ENCODE results near the gene DARS2. TPM values are rescaled to one million over a fixed set of nuclear protein-coding genes. Genes with fewer than 3 reads are reported as not detected.
"Not testable (repeated sequence)": the region's sequence is repeated elsewhere in the genome, so short reads cannot be mapped to it uniquely, and the experiment has no call there.

Gene DARS2
- total and polyA plus RNA-seq, 4 donors, result 6.6 to 16.1 (median 13.1) TPM

- Histone ChIP-seq H3K9me3 (ENCODE audit: control insufficient read depth in 4 of 4, insufficient read depth in 3 of 4, low read length in 3 of 4) (peaks cover 0 to 3% (median 0%) of the 10 kb centered on the region in 4 donors), H3K27ac (ENCODE audit: low read depth in 1 of 2, low read length in 1 of 2) (no peak overlapping the region), H3K36me3 (ENCODE audit: control insufficient read depth in 4 of 4, insufficient read depth in 4 of 4, low read length in 4 of 4) (peaks cover 22 to 42% (median 33%) of the 10 kb centered on the region in 4 donors), H3K9ac (ENCODE audit: insufficient read depth in 1 of 2, low read length in 2 of 2) (no peak overlapping the region), H3K4me3 (no peak overlapping the region), H3K4me1 (ENCODE audit: control insufficient read depth in 5 of 5, insufficient read depth in 5 of 5, low read length in 5 of 5) (no peaks in the 10 kb centered on the region), H3K27me3 (ENCODE audit: control insufficient read depth in 3 of 3, insufficient read depth in 3 of 3, low read length in 2 of 3) (no peaks in the 10 kb centered on the region)
- no peak for DNase-seq
- ATAC-seq (ENCODE audit: insufficient read depth, low FRiP score), result no peak
- 97 to 99% methylated on average over 4 of the region's 4 CpGs for WGBS, 2 donors
- no peak for TF ChIP-seq CTCF (IDR thresholded peaks at IDR 0.05; ENCODE audit: control extremely low read depth, extremely low read depth)
Measured at GRCh38 chr1:173779936-173780335, 44.5 kb upstream of the DARS2 start.

GRCh38 chr1:173784997-173785396, 39.5 kb upstream of the DARS2 start:
- no peaks in the 10 kb centered on the region for H3K27me3 ChIP-seq (ENCODE audit: control insufficient read depth in 3 of 3, insufficient read depth in 3 of 3, low read length in 2 of 3)
- H3K4me1 ChIP-seq (ENCODE audit: control insufficient read depth in 5 of 5, insufficient read depth in 5 of 5, low read length in 5 of 5), result no peaks in the 10 kb centered on the region
- WGBS, 2 donors, result 95 to 98% methylated on average over 7 of the region's 7 CpGs
- H3K36me3 ChIP-seq (ENCODE audit: control insufficient read depth in 4 of 4, insufficient read depth in 4 of 4, low read length in 4 of 4), result peaks cover 11 to 30% (median 15%) of the 10 kb centered on the region in 4 donors
- H3K4me3 ChIP-seq, result no peak overlapping the region
- H3K9ac ChIP-seq (ENCODE audit: insufficient read depth in 1 of 2, low read length in 2 of 2), result no peak overlapping the region
- H3K27ac ChIP-seq (ENCODE audit: low read depth in 1 of 2, low read length in 1 of 2), result no peak overlapping the region
- DNase-seq, result no peak
- no peak for TF ChIP-seq CTCF (IDR thresholded peaks at IDR 0.05; ENCODE audit: control extremely low read depth, extremely low read depth)
- no peak for ATAC-seq (ENCODE audit: insufficient read depth, low FRiP score)
- no peaks in the 10 kb centered on the region for H3K9me3 ChIP-seq (ENCODE audit: control insufficient read depth in 4 of 4, insufficient read depth in 3 of 4, low read length in 3 of 4)

GRCh38 chr1:173789841-173790240, 34.6 kb upstream of the DARS2 start:
- no peaks in the 10 kb centered on the region for H3K4me1 ChIP-seq (ENCODE audit: control insufficient read depth in 5 of 5, insufficient read depth in 5 of 5, low read length in 5 of 5)
- H3K9ac ChIP-seq (ENCODE audit: insufficient read depth in 1 of 2, low read length in 2 of 2), result no peak overlapping the region
- DNase-seq (no peak), ATAC-seq (ENCODE audit: insufficient read depth, low FRiP score) (no peak)
- peaks cover under 1 to 11% (median 3%) of the 10 kb centered on the region in 4 donors for H3K36me3 ChIP-seq (ENCODE audit: control insufficient read depth in 4 of 4, insufficient read depth in 4 of 4, low read length in 4 of 4)
- H3K27ac ChIP-seq (ENCODE audit: low read depth in 1 of 2, low read length in 1 of 2), result no peak overlapping the region
- no peak overlapping the region for H3K4me3 ChIP-seq
- peaks cover 0 to 3% (median 0%) of the 10 kb centered on the region in 4 donors for H3K9me3 ChIP-seq (ENCODE audit: control insufficient read depth in 4 of 4, insufficient read depth in 3 of 4, low read length in 3 of 4)
- no peak for TF ChIP-seq CTCF (IDR thresholded peaks at IDR 0.05; ENCODE audit: control extremely low read depth, extremely low read depth)
- 95 to 97% methylated on average over 2 of the region's 2 CpGs for WGBS, 2 donors
- H3K27me3 ChIP-seq (ENCODE audit: control insufficient read depth in 3 of 3, insufficient read depth in 3 of 3, low read length in 2 of 3), result no peaks in the 10 kb centered on the region

GRCh38 chr1:173798078-173798477, 26.4 kb upstream of the DARS2 start:
- H3K9me3 ChIP-seq (ENCODE audit: control insufficient read depth in 4 of 4, insufficient read depth in 3 of 4, low read length in 3 of 4), result no peaks in the 10 kb centered on the region
- H3K27me3 ChIP-seq (ENCODE audit: control insufficient read depth in 3 of 3, insufficient read depth in 3 of 3, low read length in 2 of 3), result no peaks in the 10 kb centered on the region
- no peak overlapping the region for H3K9ac ChIP-seq (ENCODE audit: insufficient read depth in 1 of 2, low read length in 2 of 2)
- ATAC-seq (ENCODE audit: insufficient read depth, low FRiP score) (no peak), DNase-seq (no peak)
- H3K4me1 ChIP-seq (ENCODE audit: control insufficient read depth in 5 of 5, insufficient read depth in 5 of 5, low read length in 5 of 5), result no peaks in the 10 kb centered on the region
- H3K27ac ChIP-seq (ENCODE audit: low read depth in 1 of 2, low read length in 1 of 2), result no peak overlapping the region
- H3K4me3 ChIP-seq, result no peak overlapping the region
- H3K36me3 ChIP-seq (ENCODE audit: control insufficient read depth in 4 of 4, insufficient read depth in 4 of 4, low read length in 4 of 4), result peaks cover 1 to 9% (median 6%) of the 10 kb centered on the region in 4 donors
- no peak for TF ChIP-seq CTCF (IDR thresholded peaks at IDR 0.05; ENCODE audit: control extremely low read depth, extremely low read depth)

GRCh38 chr1:173799995-173800394, 24.5 kb upstream of the DARS2 start:
- not testable (repeated sequence) for H3K27ac ChIP-seq (ENCODE audit: low read depth in 1 of 2, low read length in 1 of 2); H3K4me1 ChIP-seq (ENCODE audit: control insufficient read depth in 5 of 5, insufficient read depth in 5 of 5, low read length in 5 of 5); H3K4me3 ChIP-seq; H3K27me3 ChIP-seq (ENCODE audit: control insufficient read depth in 3 of 3, insufficient read depth in 3 of 3, low read length in 2 of 3); ATAC-seq (ENCODE audit: insufficient read depth, low FRiP score); H3K9ac ChIP-seq (ENCODE audit: insufficient read depth in 1 of 2, low read length in 2 of 2); H3K9me3 ChIP-seq (ENCODE audit: control insufficient read depth in 4 of 4, insufficient read depth in 3 of 4, low read length in 3 of 4); DNase-seq
- WGBS, 2 donors, result 97 to 100% methylated on average over 1 of the region's 1 CpG
- peaks cover 1 to 11% (median 10%) of the 10 kb centered on the region in 4 donors for H3K36me3 ChIP-seq (ENCODE audit: control insufficient read depth in 4 of 4, insufficient read depth in 4 of 4, low read length in 4 of 4)

All from lung (tissue), 12 donors.